KOPT-K1 (cell line): ENCODE data around the gene FTSJ1.

Experiments
- H3K27ac ChIP-seq: fragments of 200-600 bp; sonication (generic); 2 replicates; pipeline ENCODE4 v1.5.1; 2016; ENCODE audit warnings: antibody characterized with exemption, mild to moderate bottlenecking, low read depth, low read length; ENCODE audit not compliant: poor library complexity, severe bottlenecking
- H3K36me3 ChIP-seq: fragments of 200-600 bp; sonication (generic); 2 replicates; pipeline ENCODE4 v1.5.1; 2017; ENCODE audit warnings: antibody characterized with exemption, mild to moderate bottlenecking, low read length, moderate library complexity; ENCODE audit not compliant: insufficient read depth
- H3K9me3 ChIP-seq: fragments of 200-600 bp; sonication (generic); 2 replicates; pipeline ENCODE4 v1.5.1; 2017; ENCODE audit warnings: antibody characterized with exemption, low read length, mild to moderate bottlenecking; ENCODE audit not compliant: insufficient read depth, poor library complexity, severe bottlenecking

Gene FTSJ1

GRCh38 chrX:48476919-48477318 lies 920 bp downstream of the FTSJ1 start:
- peak overlapping the region; percentile 77 for H3K27ac ChIP-seq
- peaks cover 32% of the 10 kb centered on the region; the same call in 1 of the 2 replicates for H3K36me3 ChIP-seq
- no peaks in the 10 kb centered on the region for H3K9me3 ChIP-seq

- no peaks in the 10 kb centered on the region for H3K9me3 ChIP-seq
- peaks cover 44% of the 10 kb centered on the region for H3K36me3 ChIP-seq
- no peak overlapping the region for H3K27ac ChIP-seq
Measured at GRCh38 chrX:48477960-48478755, 2.2 kb downstream of the FTSJ1 start.

- Histone ChIP-seq H3K36me3 (peaks cover 49% of the 10 kb centered on the region), H3K9me3 (no peaks in the 10 kb centered on the region), H3K27ac (no peak overlapping the region)
Measured at GRCh38 chrX:48478806-48479205, 2.8 kb downstream of the FTSJ1 start.

- Histone ChIP-seq H3K27ac (no peak overlapping the region), H3K9me3 (no peaks in the 10 kb centered on the region), H3K36me3 (peaks cover 62% of the 10 kb centered on the region)
Measured at GRCh38 chrX:48480142-48480541, 4.1 kb downstream of the FTSJ1 start.

DNA sequence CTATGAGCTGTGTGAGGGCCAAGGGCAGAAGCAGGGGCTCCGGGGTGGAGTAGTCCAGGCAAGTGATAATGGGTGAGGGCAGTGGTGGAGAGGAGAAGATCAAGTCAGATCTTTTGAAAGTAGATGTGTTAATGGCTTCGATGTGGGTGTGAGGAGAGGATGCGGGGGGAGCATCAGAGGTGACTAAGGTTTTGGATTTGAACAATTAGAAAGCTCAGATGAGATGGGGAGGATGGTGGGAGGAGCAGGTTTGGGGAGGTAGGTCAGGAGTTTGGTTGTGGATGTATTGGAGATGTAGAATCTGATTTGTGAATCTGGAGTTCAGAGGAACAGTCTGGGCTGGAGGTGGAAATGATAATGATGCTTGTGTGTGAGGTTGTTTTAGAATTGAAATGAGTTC lies 4.6 kb downstream of the FTSJ1 start:
- peaks cover 67% of the 10 kb centered on the region for H3K36me3 ChIP-seq

GRCh38 chrX:48482526-48482925 lies 6.5 kb downstream of the FTSJ1 start:
- Histone ChIP-seq H3K9me3 (no peaks in the 10 kb centered on the region), H3K36me3 (peaks cover 78% of the 10 kb centered on the region), H3K27ac (no peak overlapping the region)

More for the DNA sequence above, 4.6 kb downstream of the FTSJ1 start:
- Histone ChIP-seq H3K27ac (no peak overlapping the region), H3K9me3 (no peaks in the 10 kb centered on the region)

DNA sequence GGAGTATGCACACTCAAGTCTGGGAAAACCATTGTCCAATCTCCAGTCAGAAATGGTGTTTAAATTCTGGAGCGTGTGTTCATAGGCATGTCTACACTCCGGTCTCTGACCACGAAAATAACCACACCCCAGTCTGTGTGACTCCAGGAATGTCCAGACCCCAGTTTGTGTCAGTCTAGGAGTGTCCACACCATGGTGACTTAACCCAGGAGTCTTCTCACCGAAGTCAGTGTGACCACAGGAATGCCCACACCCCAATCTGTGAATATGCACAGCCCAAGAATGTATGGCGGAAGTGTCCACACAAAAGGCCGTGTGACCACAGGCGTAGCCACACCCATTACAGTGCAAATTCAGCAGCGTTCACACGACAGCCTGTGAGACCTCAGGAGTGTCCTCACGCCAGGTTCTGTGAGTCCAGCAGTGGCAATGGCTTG lies 11.4 kb downstream of the FTSJ1 start:
- Histone ChIP-seq H3K36me3 (peaks cover 46% of the 10 kb centered on the region), H3K9me3 (no peaks in the 10 kb centered on the region), H3K27ac (no peak overlapping the region)

- no peaks in the 10 kb centered on the region for H3K9me3 ChIP-seq
- peaks cover 39% of the 10 kb centered on the region for H3K36me3 ChIP-seq
- no peak overlapping the region for H3K27ac ChIP-seq
Measured at GRCh38 chrX:48488034-48488433, 12.0 kb downstream of the FTSJ1 start.

DNA sequence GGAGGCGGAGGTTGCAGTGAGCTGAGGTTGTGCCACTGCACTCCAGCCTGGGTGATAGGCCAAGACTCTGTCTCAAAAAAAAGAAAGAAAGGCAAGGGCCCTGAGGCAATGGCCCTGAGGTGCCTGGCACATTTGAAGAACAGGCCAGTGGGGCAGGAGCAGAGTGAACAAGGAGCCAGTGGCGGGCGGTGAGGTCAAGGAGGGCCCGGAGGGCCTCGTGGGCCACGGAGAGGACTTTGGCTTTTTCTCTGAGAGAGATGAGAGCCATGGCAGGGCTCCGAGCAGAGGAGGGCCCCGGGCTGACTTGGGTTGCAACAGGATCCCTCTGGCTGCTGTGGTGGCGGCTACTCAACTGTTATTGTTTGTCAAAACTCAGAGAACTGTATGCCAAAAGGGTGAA lies 13.3 kb downstream of the FTSJ1 start:
- no peaks in the 10 kb centered on the region for H3K9me3 ChIP-seq
- no peak overlapping the region for H3K27ac ChIP-seq
- H3K36me3 ChIP-seq = peaks cover 29% of the 10 kb centered on the region; the same call in 1 of the 2 replicates

- no peaks in the 10 kb centered on the region for H3K9me3 ChIP-seq
- H3K27ac ChIP-seq = no peak overlapping the region
- H3K36me3 ChIP-seq = peaks cover 23% of the 10 kb centered on the region; the same call in 1 of the 2 replicates
Measured at GRCh38 chrX:48489892-48490291, 13.9 kb downstream of the FTSJ1 start.

- Histone ChIP-seq H3K9me3 (no peaks in the 10 kb centered on the region), H3K36me3 (peaks cover 15% of the 10 kb centered on the region; the same call in 1 of the 2 replicates), H3K27ac (no peak overlapping the region)
Measured at GRCh38 chrX:48490661-48491060, 14.7 kb downstream of the FTSJ1 start.

DNA sequence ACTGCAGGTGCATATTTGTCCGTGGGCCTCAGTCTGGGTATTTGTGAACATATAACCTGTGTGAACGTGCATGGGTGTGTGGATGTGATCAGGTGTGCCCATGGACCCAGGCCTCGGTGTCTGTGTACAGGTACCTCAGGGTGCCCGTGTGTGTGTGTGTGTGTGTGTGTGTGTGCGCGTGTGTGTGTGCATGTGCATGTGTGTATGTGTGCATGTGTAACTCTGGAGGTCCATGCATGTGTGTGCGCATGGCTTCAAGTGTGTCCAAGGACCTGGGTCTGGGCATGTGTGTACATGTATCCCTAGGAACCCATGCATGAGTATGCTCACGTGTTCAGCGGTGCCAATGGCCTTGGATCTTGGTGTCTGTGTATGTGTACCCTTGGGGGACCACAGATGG lies 15.8 kb downstream of the FTSJ1 start:
- no peaks in the 10 kb centered on the region for H3K9me3 ChIP-seq
- H3K36me3 ChIP-seq = peaks cover 11% of the 10 kb centered on the region; the same call in 1 of the 2 replicates
- no peak overlapping the region for H3K27ac ChIP-seq

GRCh38 chrX:48492293-48492910 lies 16.4 kb downstream of the FTSJ1 start:
- Histone ChIP-seq H3K27ac (no peak overlapping the region), H3K9me3 (no peaks in the 10 kb centered on the region), H3K36me3 (peaks cover 5% of the 10 kb centered on the region; the same call in 1 of the 2 replicates)

DNA sequence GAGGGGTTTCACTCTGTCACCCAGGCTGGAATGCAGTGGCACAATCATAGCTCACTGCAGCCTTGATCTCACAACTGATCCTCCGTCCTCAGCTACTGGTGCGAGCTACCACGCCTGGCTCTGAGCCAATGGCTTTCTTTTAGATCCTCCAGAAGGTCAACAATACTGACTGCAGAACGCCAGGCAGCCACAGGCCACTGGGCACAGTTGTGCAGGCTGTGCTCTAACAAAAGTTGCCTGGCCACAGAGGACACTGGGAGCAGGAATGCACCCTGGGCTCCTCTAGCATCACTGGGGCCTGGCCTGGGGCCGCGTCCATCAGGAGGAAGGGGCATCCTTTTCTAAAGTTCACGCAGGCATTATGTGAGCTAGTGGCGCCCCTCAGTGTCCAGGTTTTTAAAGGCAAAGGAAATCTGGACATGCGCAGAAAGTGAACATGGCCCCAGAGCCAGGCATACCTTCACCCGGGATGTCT lies 17.9 kb downstream of the FTSJ1 start:
- Histone ChIP-seq H3K36me3 (no peaks in the 10 kb centered on the region), H3K27ac (no peak overlapping the region), H3K9me3 (no peaks in the 10 kb centered on the region)

GRCh38 chrX:48496660-48497059 lies 20.7 kb downstream of the FTSJ1 start:
- no peak overlapping the region for H3K27ac ChIP-seq
- no peaks in the 10 kb centered on the region for H3K36me3 ChIP-seq
- no peaks in the 10 kb centered on the region for H3K9me3 ChIP-seq
